ENCODE results near the gene KRAS.
A peak's percentile ranks its signal among the peaks of the same experiment; 100 is the strongest.

Gene KRAS

GRCh38 chr12:25251769-25252168 is 1.0 kb upstream of the KRAS start:
- no peak for DNase-seq (ENCODE audit: low read depth)
- TF ChIP-seq, protein P1, sequence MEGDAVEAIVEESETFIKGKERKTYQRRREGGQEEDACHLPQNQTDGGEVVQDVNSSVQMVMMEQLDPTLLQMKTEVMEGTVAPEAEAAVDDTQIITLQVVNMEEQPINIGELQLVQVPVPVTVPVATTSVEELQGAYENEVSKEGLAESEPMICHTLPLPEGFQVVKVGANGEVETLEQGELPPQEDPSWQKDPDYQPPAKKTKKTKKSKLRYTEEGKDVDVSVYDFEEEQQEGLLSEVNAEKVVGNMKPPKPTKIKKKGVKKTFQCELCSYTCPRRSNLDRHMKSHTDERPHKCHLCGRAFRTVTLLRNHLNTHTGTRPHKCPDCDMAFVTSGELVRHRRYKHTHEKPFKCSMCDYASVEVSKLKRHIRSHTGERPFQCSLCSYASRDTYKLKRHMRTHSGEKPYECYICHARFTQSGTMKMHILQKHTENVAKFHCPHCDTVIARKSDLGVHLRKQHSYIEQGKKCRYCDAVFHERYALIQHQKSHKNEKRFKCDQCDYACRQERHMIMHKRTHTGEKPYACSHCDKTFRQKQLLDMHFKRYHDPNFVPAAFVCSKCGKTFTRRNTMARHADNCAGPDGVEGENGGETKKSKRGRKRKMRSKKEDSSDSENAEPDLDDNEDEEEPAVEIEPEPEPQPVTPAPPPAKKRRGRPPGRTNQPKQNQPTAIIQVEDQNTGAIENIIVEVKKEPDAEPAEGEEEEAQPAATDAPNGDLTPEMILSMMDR (IDR thresholded peaks at IDR 0.05; ENCODE audit: insufficient read depth, low read depth, low read length, missing control alignments) = no peak
- peak overlapping the region; percentile 92 for H3K4me3 ChIP-seq (ENCODE audit: low read depth, low read length)

DNA sequence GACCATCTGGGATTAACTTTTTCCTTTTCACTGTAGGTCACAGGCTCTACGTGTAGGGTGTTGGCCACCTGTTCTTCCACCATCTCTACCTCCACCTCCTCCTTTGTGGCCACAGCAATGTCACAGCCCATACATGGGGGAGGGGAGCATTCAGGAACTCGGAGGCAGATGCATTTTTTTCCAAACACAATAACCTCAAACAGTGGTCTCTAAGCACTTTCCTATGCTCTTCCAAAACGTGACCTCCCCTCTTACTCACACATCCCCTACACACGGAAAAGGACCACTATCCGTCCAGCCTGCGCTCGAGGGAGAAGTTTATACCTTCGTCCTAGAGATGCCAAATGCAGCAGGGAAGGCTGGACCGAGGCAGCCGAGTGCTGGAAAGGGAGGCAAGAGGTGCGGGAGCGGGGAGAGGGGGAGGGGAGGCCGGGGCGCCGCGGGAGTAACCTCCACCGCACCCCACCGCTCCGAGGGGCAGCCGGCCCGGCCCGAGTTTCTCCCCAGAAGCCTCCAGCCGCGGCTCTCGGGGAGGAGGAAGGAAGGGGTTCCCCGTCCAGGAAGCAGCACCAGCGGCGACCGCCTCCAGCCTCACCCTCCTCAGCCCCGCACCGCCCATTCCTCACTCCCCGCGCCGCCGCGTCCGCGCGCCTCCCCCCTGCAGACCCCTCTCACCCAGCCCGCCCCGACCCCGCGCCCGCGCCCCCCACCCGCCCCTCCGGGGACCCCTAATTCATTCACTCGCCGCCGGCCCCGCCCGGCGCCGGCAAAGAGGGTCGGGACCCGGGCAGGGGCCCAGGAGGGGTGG is 594 bp downstream of the KRAS start:
- TF ChIP-seq, protein P1 (IDR thresholded peaks at IDR 0.05; ENCODE audit: insufficient read depth, low read depth, low read length, missing control alignments) = no peak
- H3K4me3 ChIP-seq (ENCODE audit: low read depth, low read length) = peak overlapping the region; percentile 92
- DNase-seq (ENCODE audit: low read depth) = peak; percentile 61

DNA sequence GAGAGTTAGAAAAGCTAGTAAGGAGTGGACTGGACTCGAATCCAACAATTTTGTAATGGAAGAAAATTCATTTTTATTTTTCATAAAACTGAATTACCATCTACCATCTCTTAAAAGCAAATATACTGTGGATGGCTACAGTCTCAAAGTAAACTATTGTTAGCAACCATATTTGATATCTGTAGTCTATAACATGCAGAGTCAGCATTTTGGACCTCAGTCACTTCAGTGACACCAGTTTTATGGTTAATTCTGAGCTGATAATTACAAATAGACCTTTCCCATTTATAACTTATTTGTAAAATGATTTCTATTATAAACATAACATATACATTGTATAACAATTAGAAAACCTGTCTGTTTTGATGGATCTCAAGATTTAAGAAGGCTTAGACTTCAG is 2.0 kb downstream of the KRAS start:
- no peak for DNase-seq (ENCODE audit: low read depth)
- H3K4me3 ChIP-seq (ENCODE audit: low read depth, low read length) = no peak overlapping the region
- TF ChIP-seq, protein P1 (IDR thresholded peaks at IDR 0.05; ENCODE audit: insufficient read depth, low read depth, low read length, missing control alignments) = no peak

GRCh38 chr12:25248137-25248536 is 2.6 kb downstream of the KRAS start:
- DNase-seq (ENCODE audit: low read depth) = no peak
- no peak overlapping the region for H3K4me3 ChIP-seq (ENCODE audit: low read depth, low read length)
- TF ChIP-seq, protein P1 (IDR thresholded peaks at IDR 0.05; ENCODE audit: insufficient read depth, low read depth, low read length, missing control alignments) = no peak

DNA sequence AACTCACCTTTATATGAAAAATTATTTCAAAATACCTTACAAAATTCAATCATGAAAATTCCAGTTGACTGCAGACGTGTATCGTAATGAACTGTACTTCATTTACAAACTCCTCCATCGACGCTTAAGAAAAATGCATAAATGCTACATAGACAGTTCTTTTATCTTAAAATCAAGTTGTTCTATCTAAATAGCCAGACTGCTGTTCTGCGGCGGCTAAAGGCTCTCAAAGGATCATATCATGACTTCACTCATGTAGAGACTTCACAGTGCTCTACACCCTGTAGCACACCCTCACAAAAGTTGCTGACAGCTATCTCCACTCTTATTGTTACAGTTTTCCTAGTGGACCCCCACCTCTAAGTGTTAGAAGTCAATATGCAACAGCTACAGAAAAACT is 5.2 kb downstream of the KRAS start:
- DNase-seq (ENCODE audit: low read depth) = no peak
- H3K4me3 ChIP-seq (ENCODE audit: low read depth, low read length) = no peak overlapping the region
- TF ChIP-seq, protein P1 (IDR thresholded peaks at IDR 0.05; ENCODE audit: insufficient read depth, low read depth, low read length, missing control alignments) = no peak

DNA sequence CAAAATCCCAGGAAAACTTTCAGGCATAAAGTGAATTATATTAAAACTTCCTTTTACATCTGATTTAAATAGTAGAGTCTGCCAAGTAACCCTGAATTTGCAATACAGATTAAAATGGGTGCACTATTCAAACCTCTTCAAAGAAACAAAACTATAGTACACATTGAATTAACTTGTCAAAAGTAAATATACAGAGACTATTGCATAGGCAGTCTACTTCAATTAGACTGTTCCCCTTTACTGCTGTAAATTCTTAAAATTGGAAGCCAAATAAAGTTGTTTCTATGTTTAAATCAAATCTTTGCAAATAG is 7.1 kb downstream of the KRAS start:
- DNase-seq (ENCODE audit: low read depth) = no peak
- H3K4me3 ChIP-seq (ENCODE audit: low read depth, low read length) = no peak overlapping the region
- TF ChIP-seq, protein P1 (IDR thresholded peaks at IDR 0.05; ENCODE audit: insufficient read depth, low read depth, low read length, missing control alignments) = no peak
